ENCODE measurements around the gene TALDO1. TPM values are rescaled to one million over a fixed set of nuclear protein-coding genes. Genes with fewer than 3 reads are reported as not detected.
"Not testable (repeated sequence)": the region's sequence is repeated elsewhere in the genome, so short reads cannot be mapped to it uniquely, and the experiment has no call there.

TALDO1 gene
- total RNA-seq, 1 donor from 2014 or later, result 61.0 TPM

- DNase-seq, result no peak
Observed at GRCh38 chr11:719214-720016, 27.8 kb upstream of the TALDO1 start.

- DNase-seq, result no peak
Observed at GRCh38 chr11:720017-720641, 27.1 kb upstream of the TALDO1 start.

GRCh38 chr11:720642-721246 lies 26.5 kb upstream of the TALDO1 start:
- no peak for DNase-seq

GRCh38 chr11:721247-721740 lies 26.0 kb upstream of the TALDO1 start:
- DNase-seq, result no peak

- no peak for DNase-seq
Observed at GRCh38 chr11:721741-722345, 25.4 kb upstream of the TALDO1 start.

GRCh38 chr11:722346-722811 lies 24.9 kb upstream of the TALDO1 start:
- no peak for DNase-seq

GRCh38 chr11:723120-723883 lies 24.0 kb upstream of the TALDO1 start:
- no peak for DNase-seq

GRCh38 chr11:724049-724777 lies 23.1 kb upstream of the TALDO1 start:
- DNase-seq, result no peak

- no peak for DNase-seq
Observed at GRCh38 chr11:724778-725386, 22.4 kb upstream of the TALDO1 start.

- DNase-seq, result no peak
Observed at GRCh38 chr11:725624-726202, 21.6 kb upstream of the TALDO1 start.

- DNase-seq, result no peak
Observed at GRCh38 chr11:726278-727220, 20.7 kb upstream of the TALDO1 start.

GRCh38 chr11:727281-727701 lies 20.0 kb upstream of the TALDO1 start:
- DNase-seq, result no peak

- DNase-seq, result no peak
Observed at GRCh38 chr11:727859-728748, 19.2 kb upstream of the TALDO1 start.

GRCh38 chr11:728901-729491 lies 18.3 kb upstream of the TALDO1 start:
- no peak for DNase-seq

- peak; percentile 66 for DNase-seq
Observed at GRCh38 chr11:729492-730074, 17.7 kb upstream of the TALDO1 start.

- no peak for DNase-seq
Observed at GRCh38 chr11:733072-733471, 14.2 kb upstream of the TALDO1 start.

- DNase-seq, result not testable (repeated sequence)
Observed at GRCh38 chr11:734541-734940, 12.7 kb upstream of the TALDO1 start.
